Brain pericyte (primary cell): ENCODE data around the gene ARID3B.
"Not testable (repeated sequence)": the region's sequence is repeated elsewhere in the genome, so short reads cannot be mapped to it uniquely, and the experiment has no call there.

Source experiments
- DNase-seq: peaks from one replicate; pipeline ENCODE4 v3.0.0-alpha.2; 2012; ENCODE audit warnings: low read depth, low spot score

ARID3B gene

GRCh38 chr15:74540761-74541493 is at the start of gene ARID3B:
Gene ARID3B, plus strand, starts transcription at chr15:74541220. Its CDS starts 2,717 bp downstream, at chr15:74543937.
- peak; percentile 75 for DNase-seq

- no peak for DNase-seq
Observed at GRCh38 chr15:74496648-74497047, 44.4 kb upstream of the ARID3B start.

- no peak for DNase-seq
Observed at GRCh38 chr15:74497584-74497983, 43.4 kb upstream of the ARID3B start.

GRCh38 chr15:74499366-74499765 is 41.7 kb upstream of the ARID3B start:
- no peak for DNase-seq

- no peak for DNase-seq
Observed at GRCh38 chr15:74500401-74500800, 40.6 kb upstream of the ARID3B start.

GRCh38 chr15:74502301-74502700 is 38.7 kb upstream of the ARID3B start:
- no peak for DNase-seq

GRCh38 chr15:74504418-74504817 is 36.6 kb upstream of the ARID3B start:
- no peak for DNase-seq

GRCh38 chr15:74504836-74505235 is 36.2 kb upstream of the ARID3B start:
- DNase-seq = no peak

GRCh38 chr15:74505837-74506514 is 35.0 kb upstream of the ARID3B start:
- no peak for DNase-seq

GRCh38 chr15:74506515-74506840 is 34.5 kb upstream of the ARID3B start:
- DNase-seq = no peak

- no peak for DNase-seq
Observed at GRCh38 chr15:74511583-74511982, 29.4 kb upstream of the ARID3B start.

- not testable (repeated sequence) for DNase-seq
Observed at GRCh38 chr15:74514059-74514458, 27.0 kb upstream of the ARID3B start.

GRCh38 chr15:74517096-74517495 is 23.9 kb upstream of the ARID3B start:
- no peak for DNase-seq

- no peak for DNase-seq
Observed at GRCh38 chr15:74519311-74519710, 21.7 kb upstream of the ARID3B start.

GRCh38 chr15:74520407-74520806 is 20.6 kb upstream of the ARID3B start:
- DNase-seq = no peak

- no peak for DNase-seq
Observed at GRCh38 chr15:74523982-74524381, 17.0 kb upstream of the ARID3B start.

- no peak for DNase-seq
Observed at GRCh38 chr15:74525309-74525708, 15.7 kb upstream of the ARID3B start.

- DNase-seq = no peak
Observed at GRCh38 chr15:74525945-74526344, 15.1 kb upstream of the ARID3B start.

- no peak for DNase-seq
Observed at GRCh38 chr15:74528876-74529275, 12.1 kb upstream of the ARID3B start.

GRCh38 chr15:74529921-74530320 is 11.1 kb upstream of the ARID3B start:
- no peak for DNase-seq

- DNase-seq = no peak
Observed at GRCh38 chr15:74530771-74531143, 10.3 kb upstream of the ARID3B start.

GRCh38 chr15:74531144-74531811 is 9.7 kb upstream of the ARID3B start:
- peak; percentile 33 for DNase-seq
